SK-N-DZ (cell line): ENCODE data around the gene HCN2.
"Not testable (repeated sequence)": the region's sequence is repeated elsewhere in the genome, so short reads cannot be mapped to it uniquely, and the experiment has no call there.

Source experiments
- DNase-seq: peaks from one replicate; pipeline ENCODE4 v3.0.0-alpha.2; 2015; ENCODE audit warnings: low spot score

Gene HCN2

GRCh38 chr19:602391-603301, 13.0 kb downstream of the HCN2 start:
- no peak for DNase-seq

GRCh38 chr19:603302-603639, 13.6 kb downstream of the HCN2 start:
- DNase-seq = not testable (repeated sequence)

GRCh38 chr19:603779-604178, 14.1 kb downstream of the HCN2 start:
- not testable (repeated sequence) for DNase-seq

- DNase-seq = no peak
Observed at GRCh38 chr19:604355-604754, 14.7 kb downstream of the HCN2 start.

- not testable (repeated sequence) for DNase-seq
Observed at GRCh38 chr19:605061-605971, 15.6 kb downstream of the HCN2 start.

GRCh38 chr19:607301-608154, 17.8 kb downstream of the HCN2 start:
- no peak for DNase-seq

GRCh38 chr19:608155-609003, 18.7 kb downstream of the HCN2 start:
- DNase-seq = no peak

- DNase-seq = no peak
Observed at GRCh38 chr19:609004-609346, 19.3 kb downstream of the HCN2 start.

- DNase-seq = no peak
Observed at GRCh38 chr19:610071-610800, 20.6 kb downstream of the HCN2 start.

GRCh38 chr19:610801-611480, 21.3 kb downstream of the HCN2 start:
- DNase-seq = peak; percentile 78

- DNase-seq = no peak
Observed at GRCh38 chr19:611481-611868, 21.8 kb downstream of the HCN2 start.

GRCh38 chr19:612941-613340, 23.3 kb downstream of the HCN2 start:
- no peak for DNase-seq

GRCh38 chr19:613732-614567, 24.3 kb downstream of the HCN2 start:
- no peak for DNase-seq

- no peak for DNase-seq
Observed at GRCh38 chr19:615619-616018, 25.9 kb downstream of the HCN2 start.

GRCh38 chr19:616062-616700, 26.5 kb downstream of the HCN2 start:
- DNase-seq = no peak

GRCh38 chr19:616747-617526, 27.3 kb downstream of the HCN2 start:
- DNase-seq = no peak

- no peak for DNase-seq
Observed at GRCh38 chr19:617551-618246, 28.0 kb downstream of the HCN2 start.
